SKM-1 (cell line): ENCODE measurements around the gene MAGEA1.
"Not testable (repeated sequence)": the region's sequence is repeated elsewhere in the genome, so short reads cannot be mapped to it uniquely, and the experiment has no call there.

Source experiments
- DNase-seq: peaks from one replicate; lab custom pipeline; 2025; ENCODE audit not compliant: unreplicated experiment; lab: John Stamatoyannopoulos, UW

Gene MAGEA1

DNA sequence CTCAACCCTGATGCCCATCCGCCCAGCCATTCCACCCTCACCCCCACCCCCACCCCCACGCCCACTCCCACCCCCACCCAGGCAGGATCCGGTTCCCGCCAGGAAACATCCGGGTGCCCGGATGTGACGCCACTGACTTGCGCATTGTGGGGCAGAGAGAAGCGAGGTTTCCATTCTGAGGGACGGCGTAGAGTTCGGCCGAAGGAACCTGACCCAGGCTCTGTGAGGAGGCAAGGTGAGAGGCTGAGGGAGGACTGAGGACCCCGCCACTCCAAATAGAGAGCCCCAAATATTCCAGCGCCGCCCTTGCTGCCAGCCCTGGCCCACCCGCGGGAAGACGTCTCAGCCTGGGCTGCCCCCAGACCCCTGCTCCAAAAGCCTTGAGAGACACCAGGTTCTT is at the start of gene MAGEA1:
TSS of gene MAGEA1 (plus strand) at position 154 of the 400 bp plus-strand sequence. CDS start 3,106 bp downstream, outside the sequence.
- no peak for DNase-seq

- not testable (repeated sequence) for DNase-seq
These were observed 46.2 kb upstream of the MAGEA1 start for GRCh38 chrX:153132924-153133323.

GRCh38 chrX:153139074-153139473 is 40.0 kb upstream of the MAGEA1 start:
- DNase-seq = not testable (repeated sequence)

DNA sequence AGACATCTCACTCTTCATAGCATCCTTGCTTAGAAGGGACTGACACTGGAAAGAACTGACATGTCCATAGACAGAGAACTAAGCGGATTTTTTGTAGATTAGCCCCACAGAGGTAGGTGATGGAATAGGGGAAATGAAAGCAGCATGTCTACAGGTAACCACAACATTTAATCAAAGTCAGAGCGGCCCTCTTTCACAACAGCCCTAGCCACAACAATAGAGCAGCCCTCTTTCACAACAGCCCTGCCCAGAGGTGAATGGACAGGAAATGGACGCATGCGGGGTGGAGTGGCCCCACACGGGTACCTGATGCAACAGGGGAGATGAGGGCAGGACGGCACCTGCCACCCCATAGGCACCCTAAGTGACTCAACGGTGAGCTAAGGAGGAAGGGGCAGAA is 32.8 kb upstream of the MAGEA1 start:
- not testable (repeated sequence) for DNase-seq

DNA sequence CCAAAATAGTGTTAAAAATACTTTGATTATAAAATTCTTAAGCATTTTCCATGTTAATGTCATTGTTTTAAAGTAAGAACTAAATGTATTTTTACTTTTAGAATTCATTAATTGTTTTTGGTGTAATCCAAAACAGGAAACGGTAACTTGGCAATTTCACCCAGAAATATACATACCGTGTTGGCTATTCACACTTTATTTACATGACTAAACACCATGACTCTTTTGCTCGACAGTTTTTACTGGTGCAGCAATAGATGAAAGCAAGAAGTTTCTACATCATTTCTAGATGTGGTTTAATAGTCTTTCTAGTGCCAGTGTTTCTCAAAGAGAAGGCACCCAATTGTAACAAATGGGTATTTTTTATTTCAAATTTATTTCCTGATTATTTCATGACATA is 25.6 kb upstream of the MAGEA1 start:
- DNase-seq = no peak

DNA sequence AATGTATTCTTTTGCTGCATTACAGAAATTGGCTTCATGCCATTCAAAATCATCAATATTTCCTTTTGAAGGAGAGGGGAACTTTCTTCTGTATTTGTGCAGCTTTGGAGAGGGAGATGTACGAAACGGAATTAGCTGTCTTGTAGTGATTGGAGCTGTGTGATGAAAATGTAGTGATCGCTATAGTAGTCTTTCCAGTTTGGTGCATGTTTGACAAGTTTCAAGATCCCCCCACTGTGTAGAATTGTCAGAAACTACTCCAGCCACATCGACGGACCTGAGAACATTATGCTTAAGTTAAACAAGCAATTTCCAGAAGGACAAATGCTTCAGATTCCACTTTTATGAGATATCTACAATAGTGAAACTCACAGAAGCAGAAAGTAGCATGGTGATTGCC is 21.6 kb upstream of the MAGEA1 start:
- no peak for DNase-seq

GRCh38 chrX:153158319-153158718 is 20.8 kb upstream of the MAGEA1 start:
- no peak for DNase-seq

- no peak for DNase-seq
These were observed 17.1 kb upstream of the MAGEA1 start for GRCh38 chrX:153161952-153162351.

GRCh38 chrX:153164733-153165132 is 14.4 kb upstream of the MAGEA1 start:
- no peak for DNase-seq

DNA sequence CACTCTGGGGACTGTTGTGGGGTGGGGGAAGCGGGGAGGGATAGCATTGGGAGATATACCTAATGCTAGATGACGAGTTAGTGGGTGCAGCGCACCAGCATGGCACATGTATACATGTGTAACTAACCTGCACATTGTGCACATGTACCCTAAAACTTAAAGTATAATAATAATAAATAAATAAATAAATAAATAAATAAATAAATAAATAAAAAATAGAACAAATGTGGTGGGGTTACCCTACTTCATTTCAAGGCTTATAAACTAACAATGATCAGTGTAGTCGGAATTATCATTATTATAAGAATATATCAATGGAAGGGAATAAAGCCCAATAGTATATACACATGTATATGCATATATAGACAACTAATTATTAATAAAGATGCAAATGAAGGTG is 10.7 kb upstream of the MAGEA1 start:
- DNase-seq = not testable (repeated sequence)

DNA sequence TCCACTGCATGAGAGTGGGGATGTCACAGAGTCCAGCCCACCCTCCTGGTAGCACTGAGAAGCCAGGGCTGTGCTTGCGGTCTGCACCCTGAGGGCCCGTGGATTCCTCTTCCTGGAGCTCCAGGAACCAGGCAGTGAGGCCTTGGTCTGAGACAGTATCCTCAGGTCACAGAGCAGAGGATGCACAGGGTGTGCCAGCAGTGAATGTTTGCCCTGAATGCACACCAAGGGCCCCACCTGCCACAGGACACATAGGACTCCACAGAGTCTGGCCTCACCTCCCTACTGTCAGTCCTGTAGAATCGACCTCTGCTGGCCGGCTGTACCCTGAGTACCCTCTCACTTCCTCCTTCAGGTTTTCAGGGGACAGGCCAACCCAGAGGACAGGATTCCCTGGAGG is 2.7 kb downstream of the MAGEA1 start:
- DNase-seq = no peak

GRCh38 chrX:153184787-153185186 is 5.7 kb downstream of the MAGEA1 start:
- DNase-seq = no peak

DNA sequence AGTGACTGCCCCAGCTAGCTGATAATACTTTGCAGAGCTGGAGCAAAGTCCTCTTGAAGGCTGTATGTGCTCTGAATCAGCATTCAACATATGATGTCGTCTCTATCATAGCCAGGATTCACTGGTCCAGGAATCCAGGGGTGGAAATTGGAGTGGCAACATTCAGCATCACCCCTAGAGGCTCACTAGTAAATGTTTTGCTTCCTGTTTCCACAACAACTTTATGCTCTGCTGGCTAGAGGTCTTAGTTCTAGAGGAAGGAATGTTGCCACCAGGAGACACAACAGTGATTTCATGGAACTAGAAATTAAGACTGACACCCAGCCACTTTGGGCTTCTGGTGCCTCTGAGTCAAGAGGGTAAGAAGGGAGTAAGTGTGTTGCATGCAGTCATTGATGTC is 11.3 kb downstream of the MAGEA1 start:
- DNase-seq = no peak

DNA sequence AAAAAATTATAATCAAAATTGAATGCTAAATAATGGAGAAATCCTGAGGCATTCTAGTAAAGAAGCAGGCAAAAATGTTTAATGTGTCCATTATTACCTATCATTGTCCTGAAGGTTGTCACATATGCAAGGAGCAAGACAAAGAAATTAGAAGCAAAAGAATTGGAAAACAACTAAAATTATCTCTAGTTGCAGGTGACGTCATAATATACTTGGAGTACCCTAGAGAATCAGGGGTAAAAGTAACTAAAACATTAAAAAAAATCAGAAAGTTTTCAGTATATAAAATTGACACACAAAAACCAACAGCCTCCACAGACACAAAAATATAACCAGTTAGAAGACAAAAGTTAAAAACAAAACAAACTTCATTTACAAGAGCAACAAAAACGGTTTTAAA is 21.4 kb downstream of the MAGEA1 start:
- DNase-seq = no peak

DNA sequence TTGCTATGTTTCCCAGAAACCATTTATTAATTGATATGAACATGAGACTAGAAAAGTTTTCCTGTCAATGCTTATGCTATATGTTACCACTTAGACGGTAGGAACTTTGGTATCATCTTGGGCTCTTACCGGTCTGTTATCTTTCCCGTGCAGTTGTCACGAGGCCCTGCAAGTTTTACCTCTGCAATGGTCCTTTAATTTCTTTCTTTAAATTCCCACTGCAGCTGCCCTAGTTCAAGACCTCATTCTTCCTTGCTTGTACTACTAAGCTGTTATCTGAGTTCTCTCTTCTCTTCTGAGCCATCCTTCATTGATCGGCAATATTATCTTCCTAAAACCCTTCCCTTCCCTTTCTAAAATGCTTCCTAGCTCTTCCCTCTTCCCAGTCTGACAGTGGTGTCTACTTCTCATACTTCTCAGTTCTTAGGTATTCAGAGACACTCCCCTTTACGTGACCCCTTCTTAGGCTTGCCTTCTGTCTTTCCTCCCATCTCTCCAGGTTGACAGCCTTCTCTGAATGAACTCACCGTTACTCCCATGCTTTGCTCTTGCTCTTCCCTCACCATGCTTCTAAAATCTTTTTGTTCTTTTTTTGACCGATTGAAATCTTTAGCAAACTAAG is 27.5 kb downstream of the MAGEA1 start:
- no peak for DNase-seq

DNA sequence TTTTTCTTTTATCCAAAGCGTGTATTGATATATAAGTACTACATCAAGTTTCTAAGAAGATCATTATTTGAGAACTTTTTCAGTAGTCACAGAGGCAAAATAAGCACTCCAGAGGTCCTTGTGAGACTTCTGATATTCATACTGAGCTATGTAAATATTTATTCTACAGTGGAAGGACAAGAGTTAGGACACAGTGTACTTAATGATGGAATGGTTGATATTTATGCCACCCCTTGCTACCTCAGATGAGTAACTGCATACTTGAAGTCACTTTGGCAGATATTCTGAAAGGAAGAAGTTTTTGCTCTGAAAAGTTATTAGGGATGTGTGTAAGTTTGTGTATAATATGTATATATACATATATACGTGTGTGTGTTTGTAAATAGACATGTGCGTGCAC is 30.3 kb downstream of the MAGEA1 start:
- DNase-seq = no peak

- no peak for DNase-seq
These were observed 35.9 kb downstream of the MAGEA1 start for GRCh38 chrX:153214934-153215333.

GRCh38 chrX:153216926-153217325 is 37.8 kb downstream of the MAGEA1 start:
- no peak for DNase-seq

- DNase-seq = no peak
These were observed 46.5 kb downstream of the MAGEA1 start for GRCh38 chrX:153225438-153226098.

DNA sequence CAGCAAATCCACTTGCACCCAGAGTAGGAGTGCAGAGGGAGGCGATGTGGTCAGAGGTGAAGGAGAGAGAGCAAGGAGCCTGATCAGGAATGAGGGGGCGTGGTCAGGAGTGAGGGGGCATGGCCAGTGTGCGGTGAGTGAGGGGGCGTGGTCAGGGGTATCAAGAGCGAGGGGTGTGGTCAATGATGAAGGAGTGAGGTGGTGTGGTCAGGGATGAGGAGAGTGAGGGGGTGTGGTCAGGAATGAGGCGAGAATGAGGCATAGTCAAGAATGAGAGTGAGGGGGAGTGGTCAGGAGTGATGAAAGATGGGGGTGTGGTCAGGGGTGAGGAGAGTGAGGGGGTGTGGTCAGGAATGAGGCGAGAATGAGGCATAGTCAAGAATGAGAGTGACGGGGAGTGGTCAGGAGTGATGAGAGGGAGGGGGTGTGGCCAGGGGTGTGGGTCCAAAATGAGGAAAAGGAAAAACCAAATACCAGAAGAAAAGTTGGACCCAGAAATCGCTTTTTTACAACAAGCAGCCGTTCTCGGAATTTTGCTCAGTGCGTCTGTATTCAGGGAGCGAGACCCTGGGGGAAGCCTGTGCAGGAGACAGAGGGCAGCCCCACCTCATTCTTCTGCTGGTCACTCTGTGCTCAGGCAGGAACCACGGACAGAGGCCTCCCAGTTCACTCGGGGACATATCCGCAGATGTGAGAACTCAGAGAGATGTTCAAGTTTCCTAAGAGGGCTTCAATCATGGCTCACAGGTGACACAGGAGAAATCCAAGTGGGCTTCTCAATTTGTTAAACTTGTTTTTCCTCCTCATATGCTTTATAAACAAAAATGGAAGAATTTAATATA is 47.5 kb downstream of the MAGEA1 start:
- DNase-seq = no peak
